ENCODE measurements around the gene XPNPEP1.

DNA sequence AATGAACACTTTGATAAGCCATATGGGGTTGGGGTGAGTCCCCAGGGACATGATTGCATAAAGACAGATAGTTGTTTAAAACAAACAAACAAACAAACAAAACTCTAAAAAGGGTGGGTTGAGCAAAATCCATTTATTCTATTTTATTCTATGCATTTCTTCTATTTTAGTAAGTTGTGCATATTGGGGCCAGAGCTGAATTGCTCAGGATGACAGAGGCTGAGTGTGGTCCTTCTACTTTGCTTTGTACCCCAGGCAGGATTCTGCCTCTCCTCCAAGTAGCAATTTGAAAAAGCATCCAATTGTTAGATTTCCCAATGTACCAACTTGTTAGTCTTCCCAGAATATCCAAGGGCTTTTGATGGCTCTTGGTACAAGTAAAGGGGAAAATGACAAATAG is 29.2 kb upstream of the XPNPEP1 start:
- TF ChIP-seq CTCF (IDR thresholded peaks at IDR 0.05) (no peak), POLR2A (IDR thresholded peaks at IDR 0.05) (no peak)
